BE2C (cell line): ENCODE results near the gene TMEM248.
A peak's percentile ranks its signal among the peaks of the same experiment; 100 is the strongest.

Experiments
- DNase-seq: peaks from one replicate; pipeline ENCODE4 v3.0.0-alpha.2; 2020
- H3K27me3 ChIP-seq: fragments of 250-450 bp; sonication (Bioruptor Pico); 2 replicates; pipeline ENCODE4 v1.5.1; 2020; ENCODE audit warnings: mild to moderate bottlenecking
- H3K36me3 ChIP-seq: fragments of 250-450 bp; sonication (Bioruptor Pico); 2 replicates; pipeline ENCODE4 v1.5.1; 2020; ENCODE audit warnings: mild to moderate bottlenecking
- H3K4me1 ChIP-seq: fragments of 250-450 bp; sonication (Bioruptor Pico); 2 replicates; pipeline ENCODE4 v1.5.1; 2020
- H3K4me3 ChIP-seq: 2 replicates; pipeline ENCODE4 v1.5.1; 2011; ENCODE audit warnings: low read depth, low read length
- H3K9me3 ChIP-seq: fragments of 250-450 bp; sonication (Bioruptor Pico); 2 replicates; pipeline ENCODE4 v1.5.1; 2020
- TF ChIP-seq, protein P1 (sequence below): IDR thresholded peaks from 2 replicates; pipeline ENCODE4 v1.5.1; 2012; ENCODE audit warnings: mild to moderate bottlenecking, low read depth, low read length

Gene TMEM248

DNA sequence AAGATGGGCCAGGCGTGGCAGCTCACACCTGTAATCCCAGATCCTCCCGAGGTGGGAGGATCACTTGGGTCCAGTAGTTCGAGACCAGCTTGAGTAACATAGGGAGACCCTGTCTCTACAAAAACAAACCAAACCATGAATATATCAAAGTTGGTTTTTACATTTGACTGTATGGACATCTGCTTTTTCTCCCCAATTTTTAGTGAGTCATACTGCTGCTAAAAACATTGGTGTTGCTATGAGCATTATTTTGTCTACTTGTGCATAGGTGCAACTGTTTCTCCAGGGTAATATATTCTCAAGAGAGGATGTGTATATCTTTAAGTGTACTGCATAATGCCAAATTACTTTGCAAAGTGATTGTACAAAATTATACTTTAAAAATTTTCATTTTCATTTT is 769 bp upstream of the TMEM248 start:
- H3K27me3 ChIP-seq: no peaks in the 10 kb centered on the region

DNA sequence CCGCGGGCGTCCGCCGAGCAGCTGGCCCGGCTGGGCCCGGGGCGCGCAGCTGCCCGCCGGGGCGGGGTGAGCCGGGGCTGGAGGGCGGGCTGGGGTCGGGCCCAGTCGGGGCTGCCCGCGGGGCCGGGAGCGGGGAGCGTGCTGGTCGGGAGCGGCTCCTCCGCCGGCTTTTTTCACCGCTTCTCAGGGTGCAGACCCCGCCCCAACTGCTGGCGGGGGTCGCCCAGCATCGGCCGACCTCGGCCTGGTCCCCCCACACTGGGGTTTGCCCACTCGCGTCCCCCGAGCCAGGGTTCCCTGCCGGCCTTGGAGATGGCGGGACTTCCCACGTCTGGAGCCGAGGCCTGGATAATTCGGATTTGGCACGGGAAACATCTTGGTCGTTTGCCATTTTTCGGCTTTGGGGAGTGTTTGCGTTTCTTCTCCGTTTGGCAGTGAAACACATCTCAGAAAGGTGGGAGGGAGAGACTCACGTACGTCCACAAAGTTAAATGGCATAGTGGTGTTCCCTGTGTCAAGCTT is 432 bp downstream of the TMEM248 start:
- Histone ChIP-seq H3K4me3 (peak overlapping the region; percentile 66), H3K36me3 (peaks cover 3% of the 10 kb centered on the region; the same call in 1 of the 2 replicates), H3K9me3 (no peaks in the 10 kb centered on the region), H3K4me1 (no peaks in the 10 kb centered on the region; the same call in 1 of the 2 replicates), H3K27me3 (no peaks in the 10 kb centered on the region)
- DNase-seq: peak; percentile 22
- TF ChIP-seq, protein P1, sequence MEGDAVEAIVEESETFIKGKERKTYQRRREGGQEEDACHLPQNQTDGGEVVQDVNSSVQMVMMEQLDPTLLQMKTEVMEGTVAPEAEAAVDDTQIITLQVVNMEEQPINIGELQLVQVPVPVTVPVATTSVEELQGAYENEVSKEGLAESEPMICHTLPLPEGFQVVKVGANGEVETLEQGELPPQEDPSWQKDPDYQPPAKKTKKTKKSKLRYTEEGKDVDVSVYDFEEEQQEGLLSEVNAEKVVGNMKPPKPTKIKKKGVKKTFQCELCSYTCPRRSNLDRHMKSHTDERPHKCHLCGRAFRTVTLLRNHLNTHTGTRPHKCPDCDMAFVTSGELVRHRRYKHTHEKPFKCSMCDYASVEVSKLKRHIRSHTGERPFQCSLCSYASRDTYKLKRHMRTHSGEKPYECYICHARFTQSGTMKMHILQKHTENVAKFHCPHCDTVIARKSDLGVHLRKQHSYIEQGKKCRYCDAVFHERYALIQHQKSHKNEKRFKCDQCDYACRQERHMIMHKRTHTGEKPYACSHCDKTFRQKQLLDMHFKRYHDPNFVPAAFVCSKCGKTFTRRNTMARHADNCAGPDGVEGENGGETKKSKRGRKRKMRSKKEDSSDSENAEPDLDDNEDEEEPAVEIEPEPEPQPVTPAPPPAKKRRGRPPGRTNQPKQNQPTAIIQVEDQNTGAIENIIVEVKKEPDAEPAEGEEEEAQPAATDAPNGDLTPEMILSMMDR: no peak

More for the DNA sequence above, 769 bp upstream of the TMEM248 start:
- TF ChIP-seq, protein P1: no peak
- Histone ChIP-seq H3K9me3 (no peaks in the 10 kb centered on the region), H3K4me3 (peak overlapping the region; percentile 66), H3K36me3 (peaks cover 3% of the 10 kb centered on the region; the same call in 1 of the 2 replicates), H3K4me1 (no peaks in the 10 kb centered on the region; the same call in 1 of the 2 replicates)
- DNase-seq: no peak

DNA sequence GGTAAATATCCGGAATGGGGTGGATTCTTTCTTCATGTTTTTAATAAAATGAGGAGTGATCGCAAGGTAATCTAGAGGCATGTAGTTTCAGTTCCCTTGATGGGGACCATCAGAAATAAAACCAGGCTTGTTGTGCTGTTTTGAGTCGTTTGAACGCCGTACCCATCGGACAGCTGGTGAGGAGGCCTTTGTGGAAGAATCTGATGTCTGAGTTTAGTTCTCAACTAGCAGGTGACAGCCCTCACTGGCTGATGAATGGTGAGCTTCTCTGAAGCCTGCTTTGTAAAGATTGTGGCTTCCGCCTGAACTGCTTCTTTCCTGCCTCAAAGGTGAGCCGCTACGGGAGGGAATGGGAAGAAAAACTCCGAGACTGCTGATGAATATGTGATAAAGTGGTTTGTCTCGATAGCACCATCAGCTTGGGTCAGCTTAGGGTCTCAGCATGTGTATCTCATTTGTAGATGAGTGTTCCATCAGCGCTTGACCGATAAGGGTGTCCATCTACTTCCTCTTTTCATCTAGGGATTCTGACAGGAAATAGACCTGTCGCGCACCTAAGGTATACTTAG is 977 bp downstream of the TMEM248 start:
- DNase-seq: no peak
- Histone ChIP-seq H3K27me3 (no peaks in the 10 kb centered on the region), H3K9me3 (no peaks in the 10 kb centered on the region), H3K36me3 (peaks cover 3% of the 10 kb centered on the region; the same call in 1 of the 2 replicates), H3K4me3 (peak overlapping the region; percentile 66), H3K4me1 (no peaks in the 10 kb centered on the region; the same call in 1 of the 2 replicates)
- TF ChIP-seq, protein P1: no peak

DNA sequence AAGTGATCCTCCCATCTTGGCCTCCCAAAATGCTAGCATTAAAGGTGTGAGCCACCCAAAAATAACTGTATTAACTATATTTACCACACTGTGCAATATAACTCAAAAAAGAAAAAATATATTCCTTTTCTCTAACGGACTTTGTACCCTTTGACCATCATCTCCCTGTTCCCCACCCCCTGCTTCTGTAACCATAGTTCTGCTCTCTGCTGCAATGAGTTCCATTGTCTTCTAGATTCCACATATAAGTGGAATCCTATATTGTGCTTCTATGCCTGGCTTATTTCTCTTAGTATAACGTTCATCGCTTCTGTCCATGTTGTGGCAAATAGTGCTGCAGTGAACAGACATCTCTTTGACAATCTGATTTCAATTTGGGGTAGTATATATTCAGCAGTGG is 4.2 kb downstream of the TMEM248 start:
- DNase-seq: no peak
- Histone ChIP-seq H3K27me3 (no peaks in the 10 kb centered on the region), H3K4me1 (no peaks in the 10 kb centered on the region; the same call in 1 of the 2 replicates), H3K9me3 (no peaks in the 10 kb centered on the region; the same call in 1 of the 2 replicates), H3K4me3 (no peak overlapping the region), H3K36me3 (peaks cover 16% of the 10 kb centered on the region)
- TF ChIP-seq, protein P1: no peak

DNA sequence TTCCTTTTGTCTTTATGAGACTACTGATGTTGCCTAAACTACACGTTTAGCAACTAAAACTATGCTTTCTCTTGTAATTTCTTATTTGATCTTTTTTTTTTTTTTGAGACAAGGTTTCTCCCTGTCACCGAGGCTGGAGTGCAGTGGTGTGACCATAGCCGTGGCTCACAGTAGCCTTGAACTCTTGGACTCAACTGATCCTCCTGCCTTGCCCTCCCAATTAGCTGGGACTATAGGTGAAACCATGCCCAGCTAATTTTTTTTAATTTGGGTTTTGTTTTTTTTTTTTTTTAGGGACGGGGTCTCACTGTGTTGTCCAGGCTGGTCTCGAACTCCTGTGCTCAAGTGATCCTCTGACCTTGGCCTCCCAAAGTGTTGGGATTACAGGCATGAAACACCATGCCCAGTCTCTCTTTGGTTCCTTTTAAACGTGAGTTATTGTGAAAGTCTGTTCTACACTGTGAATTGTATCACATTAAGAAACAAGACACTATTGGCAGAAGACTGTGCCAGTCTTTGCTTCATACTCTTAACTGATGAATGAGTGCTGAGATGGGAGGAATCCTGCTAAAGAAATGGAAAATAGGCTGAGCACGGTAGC is 6.4 kb downstream of the TMEM248 start:
- H3K9me3 ChIP-seq: no peaks in the 10 kb centered on the region; the same call in 1 of the 2 replicates
- H3K36me3 ChIP-seq: peaks cover 21% of the 10 kb centered on the region
- no peaks in the 10 kb centered on the region for H3K27me3 ChIP-seq
- no peak overlapping the region for H3K4me3 ChIP-seq
- no peaks in the 10 kb centered on the region; the same call in 1 of the 2 replicates for H3K4me1 ChIP-seq
- TF ChIP-seq, protein P1: no peak
- no peak for DNase-seq

DNA sequence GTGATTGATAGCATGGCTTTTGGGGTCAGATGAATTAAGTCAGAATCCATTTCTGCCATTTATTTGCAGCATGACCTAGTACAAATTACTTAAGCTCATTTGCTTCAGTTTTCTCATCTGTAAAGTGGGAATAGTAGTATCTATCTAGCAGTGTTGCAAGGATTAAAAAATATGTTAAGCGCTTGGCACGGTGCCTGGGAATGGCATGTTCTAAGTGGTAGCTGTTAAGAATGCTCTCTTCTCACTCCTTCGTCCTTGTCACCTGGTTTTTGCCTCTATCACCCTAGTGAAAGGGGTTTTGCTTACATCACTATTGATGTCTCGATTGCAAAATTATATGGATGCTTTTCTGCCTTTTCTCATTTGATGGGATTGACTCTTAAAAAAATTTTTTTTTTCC is 7.4 kb downstream of the TMEM248 start:
- TF ChIP-seq, protein P1: no peak
- DNase-seq: no peak
- no peaks in the 10 kb centered on the region for H3K27me3 ChIP-seq
- no peaks in the 10 kb centered on the region for H3K4me1 ChIP-seq
- peaks cover 21% of the 10 kb centered on the region for H3K36me3 ChIP-seq
- H3K4me3 ChIP-seq: no peak overlapping the region
- H3K9me3 ChIP-seq: no peaks in the 10 kb centered on the region; the same call in 1 of the 2 replicates
